Adrenal gland (tissue), 5 donors: Measurements from ENCODE around the gene SLC16A13.

Experiments used
- CTCF ChIP-seq, 6 experiments: fragments of 450-650 bp in 4 of 6; fragments of 200-600 bp in 2 of 6; sonication (generic) in 1 of 6; IDR thresholded peaks; 1 replicate in 5 of 6; 2 replicates in 1 of 6; pipeline versions ENCODE4 v1.5.1 to v1.8.0; 2016 to 2021; ENCODE audit warnings: antibody characterized with exemption in 6 of 6, mild to moderate bottlenecking in 2 of 6, moderate library complexity in 1 of 6
- POLR2A ChIP-seq, 2 donors: fragments of 450-650 bp; IDR thresholded peaks; one replicate each; pipeline ENCODE4 v1.6.1; 2017; ENCODE audit warnings: antibody characterized with exemption in 2 of 2, mild to moderate bottlenecking in 2 of 2, moderate library complexity in 1 of 2
- donor health status: DM: no; HTN: no; CAD: no.

GRCh38 chr17:7083592-7083991 is 47.8 kb downstream of the SLC16A13 start:
- TF ChIP-seq POLR2A (IDR thresholded peaks at IDR 0.05) (no peak), CTCF (IDR thresholded peaks at IDR 0.05) (no peak)
